ENCODE measurements around the gene PILRA.
"Not testable (repeated sequence)": the region's sequence is repeated elsewhere in the genome, so short reads cannot be mapped to it uniquely, and the experiment has no call there.

PILRA gene

DNA sequence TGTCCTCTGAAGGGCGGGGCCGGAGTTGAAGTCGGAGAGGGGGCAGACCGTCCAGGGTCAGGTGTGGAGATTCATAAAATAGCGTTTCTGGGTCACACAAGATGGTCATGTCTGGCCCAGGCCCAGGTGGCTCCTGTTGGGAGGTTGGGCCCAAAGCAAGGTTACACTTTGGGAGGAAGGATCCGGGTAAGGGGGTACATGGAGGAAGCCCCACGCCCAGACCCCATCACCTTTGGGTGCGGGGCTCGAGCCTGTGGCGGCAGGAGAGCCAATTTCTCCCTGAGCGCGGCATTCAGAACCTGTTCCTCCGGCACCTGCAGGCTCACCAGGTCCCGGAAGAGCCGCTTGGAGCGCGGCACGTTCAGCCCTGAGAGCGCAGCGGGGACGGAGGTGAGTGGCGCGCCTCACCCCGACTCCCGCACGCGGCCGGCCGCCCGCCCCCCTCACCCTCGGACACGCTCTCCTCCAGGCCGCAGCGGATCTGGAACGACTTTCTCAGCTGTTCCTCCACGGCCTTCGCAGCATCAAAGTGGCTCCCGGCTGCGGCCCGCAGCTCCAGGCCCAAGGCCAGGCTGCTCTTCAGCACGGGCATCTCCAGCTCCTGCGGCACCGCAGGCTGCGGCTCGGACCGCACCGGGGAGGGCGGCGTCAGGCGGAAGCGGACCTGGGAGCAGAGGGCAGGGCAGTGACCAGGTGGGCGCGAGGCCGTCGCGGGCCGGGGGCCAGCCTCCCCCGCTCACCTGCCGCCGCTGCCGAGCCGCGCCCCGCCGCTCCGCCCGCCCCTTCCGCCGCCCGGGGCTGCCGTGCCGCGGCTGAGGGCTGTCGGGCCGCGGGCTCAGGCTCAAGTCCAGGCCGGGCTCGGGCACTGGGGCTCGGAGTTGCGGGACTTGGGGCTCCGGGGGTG is 62.4 kb downstream of the PILRA start:
- peak; percentile 51 for DNase-seq

DNA sequence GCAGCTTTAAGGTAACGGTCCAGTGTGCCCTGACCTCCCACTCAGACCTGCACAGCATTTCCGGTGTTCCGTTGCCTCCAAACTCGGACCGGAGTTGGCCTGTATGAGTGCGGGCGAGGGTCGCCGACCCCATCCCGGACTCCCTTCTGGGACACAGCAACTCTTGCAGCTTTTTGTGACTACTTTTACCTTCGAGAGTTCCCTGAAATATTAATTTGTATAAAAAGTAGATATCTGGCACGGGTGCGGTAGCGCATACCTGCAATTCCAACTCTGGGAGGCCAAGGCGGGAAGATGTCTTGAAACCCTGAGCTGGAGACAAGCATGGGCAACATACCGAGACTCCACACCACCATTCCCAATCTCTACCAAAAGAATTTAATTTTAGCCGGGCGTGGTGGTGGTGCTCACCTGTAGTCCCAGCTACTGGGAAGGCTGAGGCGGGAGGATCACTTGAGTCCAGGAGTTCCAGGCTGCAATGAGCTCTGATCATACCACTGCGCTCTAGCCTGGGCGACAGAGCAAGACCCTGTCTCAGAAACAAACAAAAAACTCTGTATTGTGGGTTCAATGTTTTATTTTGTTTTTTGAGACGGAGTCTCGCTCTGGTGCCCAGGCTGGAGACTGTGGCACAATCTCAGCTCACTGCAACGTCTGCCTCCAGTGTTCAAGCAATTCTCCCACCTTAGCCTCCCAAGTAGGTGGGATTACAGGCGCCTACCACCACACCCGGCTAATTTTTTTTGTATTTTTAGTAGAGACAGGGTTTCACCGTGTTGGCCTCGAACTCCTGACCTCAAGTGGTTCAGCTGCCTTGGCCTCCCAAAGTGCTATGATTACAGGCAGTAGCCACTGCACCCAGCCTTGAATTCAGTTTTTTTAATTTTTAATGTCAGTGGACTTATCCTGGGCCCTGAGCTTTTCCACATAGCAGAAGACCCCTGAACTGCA is 64.1 kb downstream of the PILRA start:
- no peak for DNase-seq

- no peak for DNase-seq
Observed at GRCh38 chr7:100438172-100438571, 64.9 kb downstream of the PILRA start.

DNA sequence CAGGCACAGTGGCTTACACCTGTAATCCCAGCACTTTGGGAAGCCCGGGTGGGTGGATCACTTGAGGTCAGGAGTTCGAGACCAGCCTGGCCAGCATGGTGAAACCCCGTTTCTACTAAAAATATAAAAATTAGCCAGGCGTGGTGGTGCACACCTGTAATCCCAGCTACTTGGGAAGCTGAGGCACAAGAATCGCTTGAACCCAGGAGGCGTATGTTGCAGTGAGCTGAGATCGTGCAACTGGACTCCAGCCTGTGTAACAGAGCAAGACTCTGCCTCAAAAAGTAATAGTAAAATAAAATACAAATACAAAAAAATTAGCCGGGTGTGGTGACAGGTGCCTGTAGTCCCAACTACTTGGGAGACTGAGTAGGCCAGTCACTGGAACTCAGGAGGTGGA is 65.4 kb downstream of the PILRA start:
- not testable (repeated sequence) for DNase-seq

GRCh38 chr7:100439244-100439643 is 66.0 kb downstream of the PILRA start:
- DNase-seq: not testable (repeated sequence)

DNA sequence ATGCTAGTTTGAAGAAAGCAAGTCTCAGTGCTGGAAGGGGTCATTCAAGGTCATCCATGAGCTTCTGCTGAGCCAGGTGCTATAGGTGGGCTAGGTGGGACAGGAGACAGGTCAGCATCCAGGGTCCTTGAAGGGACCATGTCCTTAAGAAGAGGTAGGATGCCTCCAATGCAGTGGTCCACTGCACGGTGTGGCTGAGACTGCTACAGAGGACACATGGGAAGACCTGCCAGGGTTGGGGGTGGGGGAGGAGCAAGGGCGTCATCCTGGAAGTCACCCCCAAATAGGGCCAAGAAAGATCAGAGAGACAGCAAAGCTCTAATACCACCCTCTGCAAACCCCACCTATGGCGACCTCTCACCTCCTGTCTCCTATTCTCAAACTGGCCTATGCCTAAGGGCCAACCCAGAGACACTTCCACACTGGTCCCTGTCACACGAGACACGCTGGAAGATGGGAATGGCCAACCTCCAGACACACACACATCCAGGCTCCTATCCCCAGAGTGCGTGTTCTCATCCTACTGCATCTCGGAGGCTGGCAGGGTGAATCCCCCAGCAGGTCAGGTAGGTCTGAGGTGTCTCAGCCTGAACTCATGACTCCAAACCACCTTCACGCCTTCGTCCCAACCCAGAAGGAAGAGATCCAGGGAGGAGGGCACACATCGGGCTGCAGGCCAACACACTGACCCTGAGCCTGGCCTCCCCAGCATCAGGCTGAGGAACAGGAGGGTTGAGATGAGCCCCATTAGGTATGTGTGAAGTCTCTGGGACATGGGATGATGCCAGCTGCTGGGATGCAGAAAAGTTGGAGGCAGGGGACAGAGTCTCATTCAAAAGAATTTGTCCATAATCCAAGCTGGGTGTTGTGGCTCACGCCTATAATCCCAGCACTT is 68.6 kb downstream of the PILRA start:
- DNase-seq: no peak

DNA sequence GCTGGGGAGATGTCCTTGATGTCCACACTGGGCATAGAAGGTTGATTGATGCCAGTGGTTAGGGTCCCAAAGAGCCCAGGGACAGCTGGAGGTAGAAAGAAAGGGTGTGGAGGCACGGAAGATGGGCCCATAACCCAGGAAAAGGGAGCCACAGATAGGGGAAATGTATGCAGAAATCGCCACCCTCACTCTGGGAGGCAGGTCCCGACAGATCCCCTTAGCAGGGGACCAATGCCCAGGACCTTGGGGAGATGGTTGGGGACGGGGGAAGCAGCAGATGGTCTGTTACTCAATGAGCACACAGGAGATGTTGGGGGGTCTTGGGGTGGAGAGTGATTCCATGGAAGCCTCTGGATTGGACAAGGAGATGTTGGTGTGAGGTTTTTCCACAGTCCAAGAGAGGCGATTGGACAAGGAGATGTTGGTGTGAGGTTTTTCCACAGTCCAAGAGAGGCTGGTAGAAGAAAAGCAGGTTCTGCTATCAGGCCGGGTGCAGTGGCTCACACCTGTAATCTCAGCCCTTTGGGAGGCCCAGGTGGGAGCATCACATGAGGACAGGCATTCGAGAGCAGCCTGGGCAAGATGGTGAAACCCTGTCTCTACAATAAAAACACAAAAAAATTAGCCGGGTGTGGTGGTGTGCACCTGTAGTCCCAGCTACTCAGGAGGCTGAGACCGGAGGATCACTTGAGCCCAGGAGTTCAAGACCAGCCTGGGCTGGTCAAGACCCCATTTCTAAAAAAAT is 70.0 kb downstream of the PILRA start:
- no peak for DNase-seq

DNA sequence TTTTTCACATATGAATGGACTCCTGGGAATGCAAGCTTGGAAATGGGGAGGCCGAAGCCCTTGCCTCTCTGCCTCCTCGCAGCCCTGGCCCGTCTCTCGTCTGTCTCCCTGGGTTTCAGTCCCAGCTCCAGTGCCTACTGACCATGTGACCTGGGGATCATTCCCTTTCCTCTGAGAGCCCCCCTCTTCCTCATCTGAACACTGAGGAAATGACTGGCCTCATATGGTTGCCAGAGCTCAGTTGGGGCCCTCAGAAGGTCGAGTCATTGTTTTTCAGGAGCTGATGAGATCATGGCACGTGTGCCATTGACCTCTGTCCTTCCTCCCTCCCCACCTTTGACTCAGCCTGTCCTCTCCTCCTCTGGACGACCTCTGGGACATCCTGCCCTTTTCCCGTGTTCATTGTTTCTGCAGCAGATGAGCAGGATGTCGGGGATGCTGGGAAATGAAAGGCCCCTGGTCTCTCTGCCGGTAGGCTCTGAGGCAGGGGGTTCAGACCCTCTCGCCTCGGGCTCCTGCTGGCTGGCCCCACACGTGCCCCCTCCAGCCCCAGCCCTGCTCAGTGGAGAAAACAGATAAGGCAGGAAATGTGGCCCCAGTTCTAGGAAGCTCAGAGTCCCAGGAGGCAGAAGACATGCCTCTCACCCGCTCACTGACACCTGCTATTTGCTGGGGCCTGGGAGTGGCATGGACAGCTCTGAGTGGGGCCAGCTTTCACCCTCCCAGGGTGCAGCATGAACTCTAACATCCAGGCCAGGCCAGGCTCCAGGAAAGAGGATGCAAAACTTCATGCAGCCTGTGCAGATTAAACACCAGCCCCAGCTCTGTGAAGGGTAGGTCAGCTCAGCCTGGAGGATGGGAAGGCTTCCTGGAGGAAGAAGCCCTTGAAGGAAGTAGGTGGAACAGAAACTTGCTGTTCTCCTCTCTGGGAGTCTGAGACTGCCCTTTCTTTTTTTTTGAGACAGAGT is 71.3 kb downstream of the PILRA start:
- no peak for DNase-seq

GRCh38 chr7:100446040-100446439 is 72.8 kb downstream of the PILRA start:
- no peak for DNase-seq

GRCh38 chr7:100447363-100447762 is 74.1 kb downstream of the PILRA start:
- not testable (repeated sequence) for DNase-seq

- no peak for DNase-seq
Observed at GRCh38 chr7:100449190-100449795, 76.0 kb downstream of the PILRA start.

Data from NCI-H82 (cell line).